Liver (tissue), 9 donors: Measurements from ENCODE around the gene MRPL51. TPM values are rescaled to one million over a fixed set of nuclear protein-coding genes. Genes with fewer than 3 reads are reported as not detected.

Source experiments
- DNase-seq: peaks from one replicate; pipeline ENCODE4 v3.0.0-alpha.2; 2017; ENCODE audit warnings: low spot score
- H3K27ac ChIP-seq, 2 donors: one replicate each; pipeline ENCODE4 v1.7.0; 2013; ENCODE audit warnings: inconsistent platforms in 2 of 2, low read length in 2 of 2, control low read depth in 1 of 2, low read depth in 1 of 2, mild to moderate bottlenecking in 1 of 2
- H3K27me3 ChIP-seq, 4 donors: one replicate each; pipeline versions ENCODE4 v1.6.1 to v1.7.0; 2013; ENCODE audit warnings: low read length in 3 of 4, inconsistent platforms in 1 of 4, mild to moderate bottlenecking in 1 of 4, moderate library complexity in 1 of 4; ENCODE audit not compliant: control insufficient read depth in 4 of 4, insufficient read depth in 4 of 4
- H3K36me3 ChIP-seq, 4 donors: one replicate each; pipeline versions ENCODE4 v1.6.1 to v1.7.0; 2013; ENCODE audit warnings: low read length in 3 of 4, mild to moderate bottlenecking in 3 of 4, low read depth in 1 of 4, moderate library complexity in 1 of 4; ENCODE audit not compliant: control insufficient read depth in 4 of 4, insufficient read depth in 3 of 4
- H3K4me1 ChIP-seq, 4 donors: one replicate each; pipeline versions ENCODE4 v1.6.1 to v1.7.0; 2013; ENCODE audit warnings: low read length in 3 of 4, mild to moderate bottlenecking in 3 of 4, moderate library complexity in 1 of 4; ENCODE audit not compliant: control insufficient read depth in 4 of 4, insufficient read depth in 4 of 4
- H3K4me3 ChIP-seq, 3 donors: one replicate each; pipeline versions ENCODE4 v1.6.1 to v1.7.0; 2013; ENCODE audit warnings: low read length in 3 of 3, control low read depth in 1 of 3, low read depth in 1 of 3, mild to moderate bottlenecking in 1 of 3
- H3K9ac ChIP-seq, 2 donors: one replicate each; pipeline ENCODE4 v1.7.0; 2013; ENCODE audit warnings: low read length in 2 of 2, mild to moderate bottlenecking in 2 of 2, moderate library complexity in 2 of 2, control low read depth in 1 of 2, low read depth in 1 of 2
- H3K9me3 ChIP-seq, 4 donors: one replicate each; pipeline versions ENCODE4 v1.6.1 to v1.7.0; 2013; ENCODE audit warnings: low read length in 3 of 4; ENCODE audit not compliant: control insufficient read depth in 4 of 4
- ATF3 ChIP-seq: IDR thresholded peaks from 2 replicates; pipeline ENCODE4 v1.6.1; 2016; ENCODE audit warnings: antibody characterized with exemption
- CTCF ChIP-seq: fragments of 150-350 bp; IDR thresholded peaks from 2 replicates; pipeline ENCODE4 v1.5.1; 2017; ENCODE audit warnings: improper control_type of control experiment, low read depth, low read length; ENCODE audit not compliant: missing input control
- EGR1 ChIP-seq, 2 donors: IDR thresholded peaks; 2 replicates each; pipeline ENCODE4 v1.6.1; 2016 to 2018; ENCODE audit warnings: antibody characterized with exemption in 2 of 2, low read depth in 2 of 2
- FOXA1 ChIP-seq: IDR thresholded peaks from 2 replicates; pipeline ENCODE4 v1.6.1; 2016; ENCODE audit warnings: antibody characterized with exemption
- FOXA2 ChIP-seq: IDR thresholded peaks from 2 replicates; pipeline ENCODE4 v1.6.1; 2016; ENCODE audit warnings: antibody characterized with exemption
- GABPA ChIP-seq, 2 donors: IDR thresholded peaks in 1 of 2; conservative IDR thresholded peaks in 1 of 2; 2 replicates each; pipeline ENCODE4 v1.6.1; 2016; ENCODE audit warnings: antibody characterized with exemption in 2 of 2, mild to moderate bottlenecking in 1 of 2, moderate library complexity in 1 of 2
- HNF4A ChIP-seq, 2 donors: conservative IDR thresholded peaks; 2 replicates each; pipeline ENCODE4 v1.6.1; 2016; ENCODE audit warnings: antibody characterized with exemption in 2 of 2, mild to moderate bottlenecking in 2 of 2
- HNF4G ChIP-seq: IDR thresholded peaks from 2 replicates; pipeline ENCODE4 v1.6.1; 2016; ENCODE audit warnings: antibody characterized with exemption
- JUND ChIP-seq, 2 donors: IDR thresholded peaks; 2 replicates each; pipeline ENCODE4 v1.6.1; 2016; ENCODE audit warnings: antibody characterized with exemption in 2 of 2
- MAX ChIP-seq: IDR thresholded peaks from 2 replicates; pipeline ENCODE4 v1.6.1; 2016; ENCODE audit warnings: antibody characterized with exemption
- NR2F2 ChIP-seq: IDR thresholded peaks from 2 replicates; pipeline ENCODE4 v1.6.1; 2016; ENCODE audit warnings: antibody characterized with exemption
- RAD21 ChIP-seq, 2 donors: IDR thresholded peaks; 2 replicates each; pipeline ENCODE4 v1.6.1; 2016; ENCODE audit warnings: antibody characterized with exemption in 2 of 2, mild to moderate bottlenecking in 2 of 2
- RXRA ChIP-seq, 2 donors: IDR thresholded peaks; 2 replicates each; pipeline ENCODE4 v1.6.1; 2017 to 2018; ENCODE audit warnings: antibody characterized with exemption in 2 of 2, mild to moderate bottlenecking in 1 of 2
- SP1 ChIP-seq: IDR thresholded peaks from 2 replicates; pipeline ENCODE4 v1.6.1; 2018; ENCODE audit warnings: antibody characterized with exemption, mild to moderate bottlenecking
- TAF1 ChIP-seq: conservative IDR thresholded peaks from 2 replicates; pipeline ENCODE4 v1.6.1; 2016; ENCODE audit warnings: antibody characterized with exemption, mild to moderate bottlenecking
- YY1 ChIP-seq: IDR thresholded peaks from 2 replicates; pipeline ENCODE4 v1.6.1; 2016; ENCODE audit warnings: antibody characterized with exemption, mild to moderate bottlenecking
- ZBTB33 ChIP-seq: IDR thresholded peaks from 2 replicates; pipeline ENCODE4 v1.6.1; 2016; ENCODE audit warnings: antibody characterized with exemption
- WGBS: extraction: QIAGEN DNeasy Blood & Tissue Kit; methylation state at CpG from one replicate; pipeline ENCODE4 v1.1.7; 2013; 5-methylcytosine and 5-hydroxymethylcytosine counted together
- polyA plus RNA-seq, 2 donors: library from polyadenylated mRNA; stranded (reverse) in 1 of 2; unstranded in 1 of 2; fragments of 200-250 nt in 1 of 2; fragments of >200 nt in 1 of 2; fragmentation: Nextera tagmentation in 1 of 2; extraction: Ambion mirVana in 1 of 2; gene quantifications; one replicate each; pipeline versions ENCODE4 v1.2.1 to v1.2.3, GENCODE V29; 2013 to 2015
- total RNA-seq, 2 donors: library from RNA; depleted of rRNA; stranded (reverse); fragments of >200 nt; gene quantifications; one replicate each; pipeline ENCODE4 v1.2.3, GENCODE V29; 2014
- donor health status: healthy.
- donor health status: healthy.
- donor health status: healthy.
- donor health status: healthy.
- donor health status: healthy.

The MRPL51 gene
- total and polyA plus RNA-seq, 4 donors: 37.6 to 163 (median 48.0) TPM

- TF ChIP-seq JUND (IDR thresholded peaks at IDR 0.05) (no peak), RXRA (IDR thresholded peaks at IDR 0.05) (no peak), HNF4G (no peak), MAX (no peak), EGR1 (IDR thresholded peaks at IDR 0.05; ENCODE audit: low read depth in 2 of 2) (no peak), FOXA2 (no peak), TAF1 (no peak), SP1 (no peak)
Measured at GRCh38 chr12:6529291-6529737, 36.3 kb upstream of the MRPL51 start (continued).

- Histone ChIP-seq H3K9me3 (no peaks in the 10 kb centered on the region), H3K4me1 (peaks cover 3 to 20% (median 14%) of the 10 kb centered on the region in 4 donors), H3K27me3 (no peaks in the 10 kb centered on the region), H3K27ac (no peak overlapping the region), H3K4me3 (no peak overlapping the region), H3K36me3 (peaks cover 22 to 65% (median 57%) of the 10 kb centered on the region in 4 donors), H3K9ac (no peak overlapping the region)
- DNase-seq: no peak
- TF ChIP-seq NR2F2 (no peak), CTCF (no peak), RXRA (IDR thresholded peaks at IDR 0.05) (no peak), HNF4A (conservative IDR thresholded peaks at IDR 0.05) (no peak), YY1 (no peak), JUND (IDR thresholded peaks at IDR 0.05) (no peak), RAD21 (IDR thresholded peaks at IDR 0.05) (no peak), FOXA1 (no peak)
- 90% methylated on average over 17 of the region's 17 CpGs for WGBS
Measured at GRCh38 chr12:6528539-6529235, 35.6 kb upstream of the MRPL51 start.

GRCh38 chr12:6527711-6528110, 34.6 kb upstream of the MRPL51 start:
- Histone ChIP-seq H3K9ac (no peak overlapping the region), H3K4me3 (no peak overlapping the region), H3K27ac (no peak overlapping the region), H3K27me3 (no peaks in the 10 kb centered on the region), H3K9me3 (no peaks in the 10 kb centered on the region), H3K36me3 (peaks cover 22 to 72% (median 63%) of the 10 kb centered on the region in 4 donors), H3K4me1 (peaks cover 3 to 11% (median 7%) of the 10 kb centered on the region in 4 donors)
- TF ChIP-seq ZBTB33: no peak
- no peak for TF ChIP-seq GABPA (IDR thresholded peaks at IDR 0.05 in 1 of 2, conservative IDR thresholded peaks at IDR 0.05 in 1 of 2)
- no peak for TF ChIP-seq NR2F2
- TF ChIP-seq HNF4G: no peak
- no peak for TF ChIP-seq ATF3
- DNase-seq: no peak
- WGBS: 96% methylated on average over 4 of the region's 4 CpGs
